Fibroblast of gingiva (primary cell): ENCODE results near the gene ANO7.
"Not testable (repeated sequence)": the region's sequence is repeated elsewhere in the genome, so short reads cannot be mapped to it uniquely, and the experiment has no call there.

Source experiments
- DNase-seq: peaks from one replicate; pipeline ENCODE4 v3.0.0-alpha.2; 2011; ENCODE audit warnings: low read depth

ANO7 gene

DNA sequence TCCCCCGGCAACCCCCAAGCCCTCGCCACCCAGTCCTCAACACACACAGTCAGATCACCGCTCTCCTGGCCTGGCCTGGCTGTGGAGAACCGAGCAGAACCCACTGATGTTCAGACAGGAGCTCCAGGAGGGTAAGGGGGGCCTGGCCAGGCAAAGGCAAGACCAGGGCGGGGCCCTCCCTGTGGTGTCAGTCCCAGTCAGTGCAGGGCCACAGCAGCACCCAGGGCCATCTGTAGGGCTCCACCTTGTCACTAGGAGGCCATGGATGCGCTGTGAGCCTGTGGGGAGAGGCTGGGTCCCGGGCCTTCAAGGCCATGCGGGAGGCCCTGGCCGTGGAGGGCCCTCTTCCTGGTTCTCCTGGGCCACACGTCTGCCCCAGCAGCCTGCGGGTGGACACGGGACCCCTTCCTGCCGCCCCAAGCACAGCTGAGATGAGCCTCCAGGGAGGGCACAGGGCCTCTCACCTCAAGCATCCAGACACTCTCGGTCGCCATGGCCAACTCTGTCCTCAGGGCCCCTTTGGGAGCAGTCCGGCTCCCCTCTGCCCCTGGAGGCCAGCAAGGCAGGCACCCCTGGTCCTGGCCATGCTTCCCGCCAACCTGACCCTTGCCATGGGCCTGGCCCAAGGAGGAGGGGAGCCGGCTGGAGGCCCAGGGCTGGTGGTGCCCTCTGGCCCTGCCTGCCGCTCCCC is 2.0 kb downstream of the ANO7 start:
- DNase-seq, result no peak

DNA sequence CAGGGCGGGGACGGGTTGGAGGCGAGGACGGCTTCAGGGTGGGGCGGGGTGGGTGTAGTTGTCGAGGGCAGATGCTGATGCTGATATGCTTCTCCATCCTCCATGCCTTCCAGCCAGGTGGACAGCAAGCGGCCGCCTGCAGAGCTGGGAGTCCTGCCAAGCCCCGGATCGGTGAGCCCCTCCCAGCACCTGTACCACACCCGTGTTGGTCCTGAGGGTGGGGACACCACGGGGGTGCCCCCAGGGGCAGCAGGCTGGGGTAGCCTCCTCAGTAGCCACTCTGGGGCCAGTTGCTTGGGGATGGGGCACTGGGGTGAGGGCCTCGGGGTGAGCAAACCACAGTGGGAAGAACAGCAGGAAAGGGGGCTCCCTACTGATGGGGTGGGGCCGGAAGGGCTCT is 2.6 kb downstream of the ANO7 start:
- no peak for DNase-seq

DNA sequence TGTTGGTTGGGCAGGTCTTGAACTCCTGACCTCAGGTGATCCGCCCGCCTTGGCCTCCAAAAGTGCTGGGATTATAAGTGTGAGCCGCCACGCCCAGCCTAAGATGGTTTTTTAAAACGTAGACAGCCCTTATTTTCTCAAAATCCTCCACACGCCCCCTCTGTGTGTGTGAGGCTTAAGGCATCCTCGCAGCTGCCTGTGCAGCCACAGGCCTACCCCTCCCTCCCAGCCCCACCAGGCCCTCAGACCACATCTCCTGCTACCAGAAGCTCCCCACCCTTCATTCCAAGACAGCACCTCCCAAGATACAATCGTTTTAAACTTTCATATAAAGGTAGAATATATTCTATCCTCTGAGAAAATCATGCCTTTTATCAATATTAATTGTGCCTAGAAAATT is 4.8 kb downstream of the ANO7 start:
- no peak for DNase-seq

DNA sequence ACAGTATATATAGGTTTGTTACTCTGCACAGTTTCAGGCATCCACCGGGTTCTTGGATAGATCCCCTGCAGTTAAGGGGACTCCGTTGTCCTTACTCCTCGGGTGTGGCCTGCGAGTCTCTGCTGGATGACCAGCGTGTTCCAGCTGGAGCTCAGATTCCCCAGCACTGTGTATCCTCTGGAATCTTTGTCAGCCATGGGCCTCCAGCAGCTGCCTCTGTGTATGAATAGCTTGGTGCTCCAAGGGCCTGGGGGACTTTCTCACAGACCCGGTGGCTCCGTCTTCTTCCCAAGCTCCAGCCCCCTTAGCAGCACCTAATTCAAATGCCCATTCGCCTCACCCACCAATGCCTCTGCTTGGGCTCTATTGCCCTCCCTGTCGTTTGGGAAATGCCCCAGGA is 6.3 kb downstream of the ANO7 start:
- DNase-seq, result no peak

DNA sequence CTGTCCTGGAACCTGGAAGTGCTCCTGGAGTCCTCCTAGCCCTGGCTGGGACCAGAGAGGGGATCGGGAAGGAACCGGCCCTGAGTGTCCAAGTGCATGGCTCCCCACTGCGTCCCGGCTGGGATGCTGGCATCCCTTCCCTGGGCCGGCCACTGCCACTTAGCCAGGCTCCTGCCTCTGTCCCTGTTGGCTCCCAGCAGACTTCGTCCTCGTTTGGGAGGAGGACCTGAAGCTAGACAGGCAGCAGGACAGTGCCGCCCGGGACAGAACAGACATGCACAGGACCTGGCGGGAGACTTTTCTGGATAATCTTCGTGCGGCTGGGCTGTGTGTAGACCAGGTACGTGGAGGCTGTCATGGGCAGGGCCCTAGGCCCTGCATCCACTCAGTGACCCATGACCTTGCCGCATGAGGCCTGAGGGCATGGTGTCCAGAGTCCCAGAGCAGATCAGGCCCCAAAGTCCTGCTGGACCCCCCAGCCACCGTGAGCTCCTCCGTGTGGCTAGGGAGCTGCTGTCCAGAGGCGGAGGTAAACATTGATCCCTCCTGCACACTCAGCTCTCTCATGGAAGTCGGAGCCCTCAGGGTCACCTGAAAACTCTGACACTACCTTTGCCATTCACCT is 7.1 kb downstream of the ANO7 start:
- no peak for DNase-seq

DNA sequence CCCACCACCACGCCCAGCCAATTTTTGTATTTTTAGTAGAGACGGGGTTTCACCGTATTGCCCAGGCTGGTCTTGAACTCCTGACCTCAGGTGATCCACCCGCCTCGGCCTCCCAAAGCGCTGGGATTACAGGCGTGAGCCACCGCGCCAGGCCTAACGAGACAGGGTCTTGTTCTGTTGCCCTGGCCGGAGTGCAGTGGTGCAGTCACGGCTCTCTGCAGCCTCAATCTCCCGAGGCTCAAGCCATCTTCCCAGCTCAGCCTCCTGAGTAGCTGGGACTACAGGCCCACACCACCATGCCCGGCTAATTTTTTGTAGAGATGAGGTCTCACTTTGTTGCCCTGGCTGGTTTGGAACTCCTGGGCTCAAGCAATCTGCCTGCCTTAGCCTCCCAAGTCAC is 8.8 kb downstream of the ANO7 start:
- DNase-seq, result not testable (repeated sequence)

DNA sequence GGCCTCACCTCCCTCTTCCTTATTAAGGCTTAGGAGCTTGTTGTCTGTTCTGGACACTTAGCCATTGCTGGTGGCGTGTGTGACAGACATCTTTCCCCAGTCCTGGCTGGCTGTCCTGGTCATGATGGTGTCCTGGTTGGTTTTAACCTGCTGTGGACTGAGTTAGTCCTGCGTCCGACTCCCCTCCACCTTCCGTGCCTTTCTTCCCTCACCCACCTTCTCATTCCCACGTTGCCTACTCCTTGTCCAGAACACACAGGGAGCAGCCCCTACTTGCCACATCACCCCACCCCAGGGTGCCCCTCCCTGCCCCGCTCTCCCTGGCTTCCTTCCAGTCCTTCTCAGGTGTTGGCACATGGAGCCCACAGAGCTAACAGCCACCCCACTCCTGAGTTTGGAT is 9.5 kb downstream of the ANO7 start:
- DNase-seq, result no peak

DNA sequence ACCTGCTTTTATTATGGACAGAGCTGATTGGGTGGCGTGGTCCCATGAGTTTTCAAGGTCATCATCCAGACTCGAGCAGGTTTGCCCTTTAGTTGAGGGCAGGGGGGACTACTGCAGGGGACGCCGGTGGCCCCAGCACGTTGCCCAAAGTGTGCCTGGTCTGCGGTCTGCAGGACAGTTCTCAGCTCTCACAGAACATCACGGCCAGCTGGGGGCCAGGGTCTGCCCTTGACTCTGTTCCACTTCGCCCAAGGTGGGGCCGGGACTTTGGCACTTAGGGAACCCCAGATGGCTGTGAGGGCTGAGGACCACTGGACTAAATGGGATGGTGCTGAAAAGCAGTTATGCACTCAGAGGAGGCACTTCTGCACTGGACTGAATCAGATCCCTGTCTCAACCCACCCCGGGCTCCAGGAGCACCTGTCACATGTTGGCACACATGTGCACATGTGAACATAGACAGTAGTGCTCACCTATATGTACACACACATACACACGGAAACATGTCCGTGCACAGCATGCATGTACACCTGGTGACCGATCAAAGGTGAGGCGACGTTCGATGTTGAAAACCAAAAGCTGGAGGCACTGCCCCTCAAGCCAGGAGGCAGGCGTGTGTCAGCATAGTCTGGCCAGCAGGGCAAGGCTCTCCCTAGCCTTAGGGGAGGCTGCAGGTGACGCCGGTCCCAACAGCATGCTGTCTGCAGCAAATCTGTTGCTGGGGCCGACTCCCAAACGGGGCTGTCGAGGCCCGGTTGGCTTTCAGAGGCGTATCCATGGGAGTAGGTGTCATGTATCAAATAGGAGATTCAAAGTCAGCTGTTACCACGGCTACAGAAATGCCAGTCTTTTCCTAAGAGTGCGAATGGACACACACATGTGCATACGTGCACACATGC is 10.2 kb downstream of the ANO7 start:
- DNase-seq, result no peak

DNA sequence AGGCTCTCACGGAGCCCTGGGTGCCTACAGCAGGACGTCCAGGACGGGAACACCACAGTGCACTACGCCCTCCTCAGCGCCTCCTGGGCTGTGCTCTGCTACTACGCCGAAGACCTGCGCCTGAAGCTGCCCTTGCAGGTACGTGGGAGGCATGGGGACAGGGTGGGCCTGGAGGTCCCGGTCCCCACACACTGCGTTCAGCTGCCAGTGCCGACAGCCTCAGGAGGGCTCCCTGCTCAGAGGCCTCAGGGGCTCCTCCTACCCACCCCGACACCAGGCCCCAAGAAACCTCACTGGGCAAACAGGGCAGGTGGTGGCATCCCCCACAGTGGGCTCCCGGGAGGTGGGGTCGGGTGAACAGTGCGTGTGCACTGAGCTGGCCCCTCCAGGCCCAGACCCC is 10.8 kb downstream of the ANO7 start:
- DNase-seq, result no peak

DNA sequence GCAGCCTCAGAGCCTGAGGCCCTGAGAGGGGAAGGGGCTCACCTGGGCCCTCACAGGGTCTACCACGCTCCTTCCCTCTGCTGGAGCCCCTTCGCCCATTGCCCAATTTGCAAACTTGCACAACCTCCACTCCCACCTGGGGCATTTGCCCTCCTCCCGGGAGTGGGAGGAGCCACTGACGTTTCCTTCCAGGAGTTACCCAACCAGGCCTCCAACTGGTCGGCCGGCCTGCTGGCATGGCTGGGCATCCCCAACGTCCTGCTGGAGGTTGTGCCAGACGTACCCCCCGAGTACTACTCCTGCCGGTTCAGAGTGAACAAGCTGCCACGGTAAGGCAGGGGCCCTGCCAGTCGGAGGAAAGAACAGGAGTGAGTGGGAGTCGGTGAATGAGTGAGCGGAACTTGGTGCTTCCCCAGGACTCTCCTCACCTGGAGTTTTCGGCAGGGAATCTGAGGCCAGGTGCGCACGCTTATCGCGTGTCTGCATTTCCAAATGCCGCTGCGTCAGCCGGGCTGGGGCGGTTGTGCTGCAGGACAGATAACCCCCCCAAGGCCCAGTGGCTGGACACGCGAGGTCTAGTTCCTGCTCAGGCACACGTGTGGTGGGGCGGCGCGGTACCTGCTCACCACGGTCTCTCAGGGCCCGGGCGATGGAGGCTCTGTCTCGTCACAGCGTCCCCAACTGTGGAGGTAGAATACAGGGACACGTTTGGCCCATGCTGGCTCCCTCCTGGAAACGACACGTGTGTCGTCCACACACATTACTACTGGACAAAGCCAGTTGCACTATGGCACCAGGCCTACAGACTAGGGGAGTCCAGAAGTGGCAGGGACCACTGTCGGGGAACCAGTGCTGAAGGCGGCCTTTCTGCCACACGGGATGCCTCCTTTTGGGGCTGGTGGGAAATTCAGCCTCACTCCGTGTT is 11.7 kb downstream of the ANO7 start:
- DNase-seq, result no peak

DNA sequence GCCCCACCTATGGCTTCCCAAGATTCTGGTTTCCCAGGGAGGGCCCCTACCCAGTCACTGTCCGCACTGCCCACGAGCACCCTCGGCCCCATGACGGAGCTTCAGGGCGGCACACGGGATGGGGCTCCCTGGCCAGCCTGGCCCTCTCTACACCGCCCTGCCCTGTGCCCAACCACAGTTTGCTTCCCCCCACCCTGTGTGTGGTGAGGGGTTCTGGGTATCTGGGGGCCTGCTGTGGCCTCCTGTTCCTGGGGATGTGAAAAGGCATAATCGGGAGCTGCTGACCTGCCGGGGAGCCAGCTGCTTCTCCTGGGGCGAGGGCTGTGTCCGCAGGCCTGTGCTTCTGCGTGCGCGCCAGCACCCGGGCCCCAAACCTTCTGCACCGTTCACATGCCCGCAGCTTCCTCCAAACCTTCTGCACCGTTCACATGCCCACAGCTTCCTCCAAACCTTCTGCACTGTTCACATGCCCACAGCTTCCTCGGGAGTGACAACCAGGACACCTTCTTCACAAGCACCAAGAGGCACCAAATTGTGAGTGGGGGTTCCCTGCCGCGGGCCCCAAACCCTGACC is 12.4 kb downstream of the ANO7 start:
- DNase-seq, result no peak

DNA sequence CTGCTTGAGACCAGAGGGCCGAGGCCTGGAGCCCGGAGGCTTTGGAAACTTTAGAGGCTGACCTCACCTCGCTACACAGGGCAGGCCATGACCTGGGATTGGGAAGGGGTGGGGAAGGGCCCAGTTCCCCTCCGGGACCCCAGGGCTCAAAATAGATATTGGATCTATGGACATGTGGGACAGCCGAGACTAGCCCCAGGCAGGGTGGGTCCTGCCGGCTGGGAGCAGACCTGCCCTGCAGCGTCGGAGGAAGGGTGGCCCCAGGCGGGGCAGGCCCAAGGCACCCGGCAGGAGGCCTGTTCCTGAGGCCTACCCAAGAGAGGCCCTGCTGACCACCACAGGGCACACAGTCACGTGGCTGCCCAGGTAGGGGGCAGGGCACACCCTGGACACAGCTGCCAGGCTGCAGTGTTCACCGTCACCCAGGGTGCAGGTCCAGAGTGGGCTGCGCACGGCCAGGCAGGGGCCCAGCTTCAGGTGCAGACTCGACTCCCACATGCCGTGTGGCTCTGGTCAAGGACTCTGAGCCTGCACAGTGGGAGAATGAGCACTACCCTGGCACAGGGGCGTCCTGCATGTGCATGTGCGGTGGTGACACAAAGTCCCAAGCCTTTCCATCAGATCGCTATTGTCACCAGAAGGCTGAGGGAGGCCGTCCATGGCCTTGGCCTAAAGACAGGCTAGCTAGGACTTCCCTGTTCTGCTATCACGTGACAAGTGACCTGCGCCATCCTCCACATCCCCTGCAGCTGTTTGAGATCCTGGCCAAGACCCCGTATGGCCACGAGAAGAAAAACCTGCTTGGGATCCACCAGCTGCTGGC is 13.2 kb downstream of the ANO7 start:
- no peak for DNase-seq

DNA sequence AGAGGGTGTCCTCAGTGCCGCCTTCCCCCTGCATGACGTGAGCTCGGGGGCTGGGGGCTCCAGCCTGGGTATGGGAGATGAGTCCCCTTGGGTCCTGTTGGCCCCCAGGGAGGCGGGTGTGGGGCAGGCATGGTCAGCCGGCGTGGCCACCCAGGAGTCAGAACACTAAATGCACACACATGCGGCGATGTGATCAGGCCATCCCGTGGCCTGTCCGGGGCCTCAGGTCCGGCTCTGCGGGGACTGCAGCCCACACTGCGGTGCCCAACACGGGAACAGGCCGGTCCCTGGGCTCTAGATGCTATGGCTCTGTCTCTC is 13.8 kb downstream of the ANO7 start:
- DNase-seq, result no peak

DNA sequence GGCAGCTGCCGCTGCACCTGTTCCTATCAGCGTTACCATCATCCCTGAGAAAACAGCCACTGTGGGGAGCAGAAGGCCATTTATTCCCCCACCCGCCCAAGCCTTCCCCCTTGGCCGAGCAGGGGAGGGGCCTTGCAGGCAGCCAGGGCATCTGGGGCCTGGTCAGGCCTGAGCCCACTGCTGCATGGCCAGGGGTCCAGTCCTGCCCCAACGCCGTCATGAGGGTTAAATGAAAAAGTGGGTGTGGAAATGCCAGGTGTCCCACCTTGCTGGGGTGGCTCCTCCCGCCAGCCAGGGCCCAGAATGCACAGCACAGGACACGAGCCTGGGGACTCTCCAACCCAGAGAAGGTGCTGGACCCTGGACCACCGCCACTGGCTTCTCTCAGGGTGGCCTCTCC is 14.2 kb downstream of the ANO7 start:
- no peak for DNase-seq

DNA sequence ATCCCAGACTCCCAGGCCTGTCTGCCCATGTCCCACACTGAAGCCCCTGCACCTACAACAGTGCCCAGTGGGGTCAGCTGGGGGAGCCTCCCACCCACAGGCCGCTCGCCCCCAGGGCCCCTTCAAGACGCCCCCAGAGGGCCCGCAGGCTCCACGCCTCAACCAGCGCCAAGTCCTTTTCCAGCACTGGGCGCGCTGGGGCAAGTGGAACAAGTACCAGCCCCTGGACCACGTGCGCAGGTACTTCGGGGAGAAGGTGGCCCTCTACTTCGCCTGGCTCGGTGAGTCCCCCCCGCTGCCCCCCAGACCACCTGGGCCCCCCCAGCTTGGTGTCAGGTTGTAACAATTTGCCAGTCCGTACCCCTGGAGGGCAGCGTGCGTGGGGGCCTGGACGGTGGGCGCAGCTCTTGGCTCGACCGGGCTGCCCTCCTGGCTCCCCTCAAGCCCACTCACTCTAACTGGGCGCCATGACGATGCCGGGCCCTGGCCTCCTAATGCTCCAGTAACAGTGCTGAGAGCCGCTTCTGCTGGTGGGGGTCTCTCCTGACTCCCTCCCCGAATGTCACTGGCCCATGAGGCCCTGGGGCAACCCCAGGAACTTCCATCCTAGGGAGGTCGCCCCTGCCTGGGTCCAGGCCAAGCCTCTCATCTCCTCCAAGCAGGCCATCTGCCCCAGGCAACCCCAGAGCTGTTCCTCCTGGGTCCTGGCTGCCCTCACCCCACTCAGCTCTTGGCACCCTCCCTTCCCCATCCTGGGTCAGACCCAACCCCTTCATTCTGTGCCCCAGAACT is 14.9 kb downstream of the ANO7 start:
- DNase-seq, result no peak

DNA sequence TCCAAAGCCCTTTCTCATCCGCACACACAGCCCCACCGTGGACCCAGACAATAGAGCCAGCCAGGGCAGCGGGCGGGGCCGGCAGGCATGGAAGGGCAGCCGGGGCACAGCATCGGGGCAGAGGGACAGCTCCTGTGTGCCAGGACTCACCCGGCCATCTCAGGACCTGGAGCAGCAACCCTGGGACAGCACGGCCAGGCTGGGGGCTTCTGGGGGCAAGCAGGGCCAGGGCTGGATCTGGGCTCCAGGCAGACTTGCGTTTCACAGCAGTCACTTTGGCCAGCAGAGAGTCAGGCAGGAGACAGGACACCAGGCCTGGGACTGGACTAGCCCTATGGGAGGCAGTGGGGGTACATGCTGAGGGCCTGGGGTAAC is 15.5 kb downstream of the ANO7 start:
- no peak for DNase-seq

DNA sequence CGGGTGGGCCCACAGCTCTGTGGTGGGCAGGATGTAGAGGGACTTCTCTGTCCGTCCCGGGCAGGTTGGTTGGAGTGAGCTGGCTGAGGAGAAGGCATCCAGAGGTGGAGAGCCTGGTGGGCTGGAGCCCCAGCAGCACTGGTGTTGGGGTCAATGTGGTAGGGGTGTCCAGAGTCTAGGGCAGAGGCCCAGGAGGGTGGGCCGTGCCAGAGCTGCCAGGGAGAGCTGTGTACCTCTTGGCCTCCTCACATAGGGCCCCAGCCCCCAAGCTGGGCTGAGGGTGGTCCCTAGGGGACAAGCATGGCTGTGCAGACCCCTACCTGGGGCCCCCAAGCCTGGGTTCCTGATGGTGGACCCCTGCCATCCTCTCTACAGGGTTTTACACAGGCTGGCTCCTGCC is 16.0 kb downstream of the ANO7 start:
- DNase-seq, result no peak

DNA sequence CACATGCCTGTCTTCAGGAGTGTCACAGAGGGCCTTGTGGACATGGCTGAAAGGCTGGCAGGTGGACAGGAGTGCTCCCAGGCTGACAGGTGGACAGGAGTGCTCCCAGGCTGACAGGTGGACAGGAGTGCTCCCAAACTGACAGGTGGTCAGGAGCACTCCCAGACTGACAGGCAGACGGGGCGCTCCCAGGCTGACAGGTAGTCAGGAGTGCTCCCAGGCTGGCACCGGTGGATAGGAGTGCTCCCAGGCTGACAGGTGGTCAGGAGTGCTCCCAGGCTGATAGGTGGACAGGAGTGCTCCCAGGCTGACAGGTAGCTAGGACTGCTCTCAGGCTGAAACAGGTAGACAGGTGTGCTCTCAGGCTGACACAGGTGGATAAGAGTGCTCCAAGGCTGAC is 16.6 kb downstream of the ANO7 start:
- DNase-seq, result no peak

DNA sequence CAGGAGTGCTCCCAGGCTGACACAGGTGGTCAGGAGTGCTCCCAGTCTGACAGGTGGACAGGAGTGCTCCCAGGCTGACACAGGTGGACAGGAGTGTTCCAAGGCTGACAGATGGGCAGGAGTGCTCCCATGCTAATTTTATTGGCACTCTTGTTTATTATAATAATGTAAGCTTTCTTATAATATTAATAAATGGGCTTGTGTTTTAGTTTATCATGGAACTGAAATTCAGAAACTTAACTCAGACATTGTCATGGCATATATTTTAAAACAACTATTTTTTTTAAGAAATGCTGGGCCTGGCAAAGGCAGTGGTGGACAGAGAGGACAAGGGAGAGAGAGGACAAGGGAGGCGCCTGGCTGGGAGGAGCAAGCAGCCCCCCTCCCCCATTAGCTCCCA is 18.7 kb downstream of the ANO7 start:
- DNase-seq, result no peak

DNA sequence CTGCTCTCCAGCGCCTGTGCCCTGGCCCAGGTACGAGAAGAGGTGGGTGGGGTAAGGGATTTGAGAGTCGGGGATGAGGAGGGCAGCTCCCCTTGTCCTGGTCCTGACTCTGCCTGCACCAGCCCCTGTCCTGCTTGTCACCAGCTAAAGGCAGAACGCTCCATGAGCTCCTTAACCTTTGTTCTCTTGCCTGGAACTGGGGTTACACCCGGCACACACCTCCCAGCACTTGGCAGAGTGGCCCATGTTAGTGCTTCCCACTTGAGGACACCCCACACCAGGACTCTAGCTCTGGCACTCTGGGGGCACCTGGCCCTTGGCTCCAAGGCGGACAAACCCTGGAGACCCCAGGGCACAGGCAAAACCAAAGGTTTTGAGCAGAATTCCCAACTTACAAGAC is 19.2 kb downstream of the ANO7 start:
- DNase-seq, result no peak
